ENCODE data around the gene VPS54.
"Not testable (repeated sequence)": the region's sequence is repeated elsewhere in the genome, so short reads cannot be mapped to it uniquely, and the experiment has no call there.

VPS54 gene

DNA sequence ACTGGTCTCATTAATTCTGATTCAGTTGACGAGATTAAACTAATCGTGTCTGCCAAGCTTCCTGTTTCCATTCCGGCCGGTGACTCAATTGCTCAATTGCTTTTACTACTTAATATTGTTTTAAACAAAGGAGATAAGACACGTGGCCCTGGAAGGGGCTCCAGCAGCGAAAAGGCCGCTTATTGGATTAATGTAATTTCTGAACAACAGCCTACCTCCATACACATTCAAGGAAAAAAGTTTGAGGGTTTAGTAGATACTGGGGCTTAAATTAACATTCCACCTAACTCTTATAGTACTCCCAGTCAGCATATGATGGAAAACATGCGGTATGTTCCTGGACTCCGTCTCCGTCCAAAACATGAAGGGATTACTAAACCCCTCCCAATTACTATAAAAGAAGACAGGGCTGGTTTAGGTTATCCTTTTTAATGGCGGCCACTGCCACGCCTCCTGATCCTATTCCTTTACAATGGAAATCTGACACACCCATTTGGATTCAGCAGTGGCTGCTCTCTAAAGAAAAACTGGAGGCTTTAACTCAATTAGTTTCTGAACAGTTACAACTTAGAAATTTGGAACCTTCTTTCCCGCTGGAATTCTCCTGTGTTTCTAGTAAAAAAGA, 27.1 kb downstream of the VPS54 start:
- Mint-ChIP-seq H3K4me1 (no peaks in the 10 kb centered on the region), H3K4me3 (no peak overlapping the region), H3K27me3 (ENCODE audit: low read depth) (peaks cover 4% of the 10 kb centered on the region), H3K36me3 (ENCODE audit: low read depth) (peaks cover 80% of the 10 kb centered on the region), H3K9me3 (peaks cover 52% of the 10 kb centered on the region), H3K27ac (no peak overlapping the region)
- TF ChIP-seq, protein P1, sequence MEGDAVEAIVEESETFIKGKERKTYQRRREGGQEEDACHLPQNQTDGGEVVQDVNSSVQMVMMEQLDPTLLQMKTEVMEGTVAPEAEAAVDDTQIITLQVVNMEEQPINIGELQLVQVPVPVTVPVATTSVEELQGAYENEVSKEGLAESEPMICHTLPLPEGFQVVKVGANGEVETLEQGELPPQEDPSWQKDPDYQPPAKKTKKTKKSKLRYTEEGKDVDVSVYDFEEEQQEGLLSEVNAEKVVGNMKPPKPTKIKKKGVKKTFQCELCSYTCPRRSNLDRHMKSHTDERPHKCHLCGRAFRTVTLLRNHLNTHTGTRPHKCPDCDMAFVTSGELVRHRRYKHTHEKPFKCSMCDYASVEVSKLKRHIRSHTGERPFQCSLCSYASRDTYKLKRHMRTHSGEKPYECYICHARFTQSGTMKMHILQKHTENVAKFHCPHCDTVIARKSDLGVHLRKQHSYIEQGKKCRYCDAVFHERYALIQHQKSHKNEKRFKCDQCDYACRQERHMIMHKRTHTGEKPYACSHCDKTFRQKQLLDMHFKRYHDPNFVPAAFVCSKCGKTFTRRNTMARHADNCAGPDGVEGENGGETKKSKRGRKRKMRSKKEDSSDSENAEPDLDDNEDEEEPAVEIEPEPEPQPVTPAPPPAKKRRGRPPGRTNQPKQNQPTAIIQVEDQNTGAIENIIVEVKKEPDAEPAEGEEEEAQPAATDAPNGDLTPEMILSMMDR (IDR thresholded peaks at IDR 0.05; ENCODE audit: unreplicated experiment in 3 of 3) = no peak

DNA sequence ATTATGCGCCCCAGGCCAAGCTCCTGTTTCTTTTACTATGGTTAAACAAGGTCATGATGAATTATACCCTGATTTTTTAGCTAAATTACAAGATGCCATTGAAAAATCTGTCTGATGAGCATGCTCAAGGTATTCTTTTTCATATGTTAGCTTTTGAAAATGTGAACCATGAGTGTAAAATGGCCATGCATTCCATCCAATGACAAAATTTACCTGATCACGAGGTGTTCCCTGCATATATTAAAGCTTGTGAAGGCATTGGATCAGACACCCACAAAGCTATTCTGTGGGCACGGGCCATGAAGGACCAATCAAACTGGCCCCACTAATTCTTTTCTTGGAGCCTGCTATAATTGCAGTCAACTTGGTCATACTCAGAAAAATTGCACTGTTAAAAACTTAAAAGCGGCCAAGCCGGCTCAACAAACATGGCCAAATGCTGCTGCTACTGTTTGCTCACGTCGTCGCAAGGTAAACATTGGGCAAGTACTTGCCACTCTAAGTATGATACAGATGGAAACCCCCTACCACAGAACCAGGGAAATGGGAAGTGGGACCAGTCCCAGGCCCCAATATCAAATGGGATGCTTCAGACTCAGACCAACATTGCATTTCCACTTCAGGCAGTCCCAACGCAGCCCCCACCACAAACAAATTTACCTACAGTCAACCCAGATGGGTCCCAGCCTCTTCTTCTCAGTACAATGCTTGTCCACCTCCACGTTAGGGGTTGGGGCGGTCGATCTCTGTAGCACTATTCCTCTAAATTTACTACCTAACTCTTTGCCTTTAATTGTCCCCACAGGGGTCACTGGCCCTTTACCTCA, 27.8 kb downstream of the VPS54 start:
- Mint-ChIP-seq H3K36me3 (ENCODE audit: low read depth) (peaks cover 74% of the 10 kb centered on the region), H3K9me3 (peaks cover 47% of the 10 kb centered on the region)
- H3K27ac Mint-ChIP-seq; H3K4me3 Mint-ChIP-seq; H3K27me3 Mint-ChIP-seq (ENCODE audit: low read depth); H3K4me1 Mint-ChIP-seq: not testable (repeated sequence)

DNA sequence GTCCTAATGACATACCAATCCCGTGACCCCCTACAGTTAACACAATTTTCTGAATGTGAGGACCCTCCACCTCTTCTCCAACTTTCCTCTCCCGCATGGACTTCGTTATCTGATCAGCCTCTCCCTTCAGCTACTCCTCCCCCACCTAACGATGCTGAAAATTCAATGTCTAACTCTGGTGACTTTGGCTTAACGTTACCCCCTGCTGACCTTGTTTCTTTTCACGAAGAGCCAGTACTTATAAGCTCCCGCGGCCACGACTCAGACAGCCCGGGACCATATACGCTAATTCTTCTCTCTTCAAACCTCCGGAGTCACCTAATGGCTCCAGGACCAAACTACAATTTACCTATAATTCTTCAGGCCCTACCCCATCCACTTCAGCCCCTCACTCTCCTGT, 29.2 kb downstream of the VPS54 start:
- Mint-ChIP-seq H3K27me3 (ENCODE audit: low read depth) (peaks cover 4% of the 10 kb centered on the region), H3K27ac (no peak overlapping the region), H3K9me3 (peaks cover 39% of the 10 kb centered on the region), H3K4me1 (no peaks in the 10 kb centered on the region), H3K4me3 (no peak overlapping the region), H3K36me3 (ENCODE audit: low read depth) (peaks cover 61% of the 10 kb centered on the region)
- TF ChIP-seq, protein P1 (IDR thresholded peaks at IDR 0.05; ENCODE audit: unreplicated experiment in 3 of 3) = no peak

DNA sequence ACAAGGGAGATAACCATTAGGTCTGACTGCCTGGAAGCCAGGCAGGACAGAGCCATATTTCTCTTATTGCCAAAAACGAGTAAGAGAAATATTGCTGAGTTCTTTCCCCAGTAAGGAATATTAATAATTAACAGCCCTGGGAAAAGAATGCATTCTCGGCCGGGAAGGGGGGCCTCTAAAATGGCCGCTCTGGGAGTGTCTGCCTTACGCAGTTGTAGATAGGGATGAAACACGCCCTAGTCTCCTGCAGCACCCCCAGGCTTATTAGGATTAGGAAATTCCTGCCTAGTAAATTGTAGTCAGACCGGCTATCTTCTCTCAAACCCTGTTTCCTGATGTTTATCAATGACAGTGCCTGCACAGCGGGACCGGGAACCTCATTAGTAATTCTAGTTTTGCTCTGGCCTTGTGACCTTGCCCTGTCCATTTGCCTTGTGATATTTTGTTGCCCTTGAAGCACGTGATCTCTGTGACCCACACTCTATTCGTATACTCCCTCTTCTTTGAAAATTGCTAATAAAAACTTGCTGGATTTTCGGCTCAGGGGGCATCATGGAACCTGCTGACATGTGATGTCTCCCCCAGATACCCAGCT, 30.3 kb downstream of the VPS54 start:
- H3K4me1 Mint-ChIP-seq; H3K27me3 Mint-ChIP-seq (ENCODE audit: low read depth); H3K4me3 Mint-ChIP-seq; H3K27ac Mint-ChIP-seq: not testable (repeated sequence)
- Mint-ChIP-seq H3K9me3 (peaks cover 32% of the 10 kb centered on the region), H3K36me3 (ENCODE audit: low read depth) (peaks cover 59% of the 10 kb centered on the region)

DNA sequence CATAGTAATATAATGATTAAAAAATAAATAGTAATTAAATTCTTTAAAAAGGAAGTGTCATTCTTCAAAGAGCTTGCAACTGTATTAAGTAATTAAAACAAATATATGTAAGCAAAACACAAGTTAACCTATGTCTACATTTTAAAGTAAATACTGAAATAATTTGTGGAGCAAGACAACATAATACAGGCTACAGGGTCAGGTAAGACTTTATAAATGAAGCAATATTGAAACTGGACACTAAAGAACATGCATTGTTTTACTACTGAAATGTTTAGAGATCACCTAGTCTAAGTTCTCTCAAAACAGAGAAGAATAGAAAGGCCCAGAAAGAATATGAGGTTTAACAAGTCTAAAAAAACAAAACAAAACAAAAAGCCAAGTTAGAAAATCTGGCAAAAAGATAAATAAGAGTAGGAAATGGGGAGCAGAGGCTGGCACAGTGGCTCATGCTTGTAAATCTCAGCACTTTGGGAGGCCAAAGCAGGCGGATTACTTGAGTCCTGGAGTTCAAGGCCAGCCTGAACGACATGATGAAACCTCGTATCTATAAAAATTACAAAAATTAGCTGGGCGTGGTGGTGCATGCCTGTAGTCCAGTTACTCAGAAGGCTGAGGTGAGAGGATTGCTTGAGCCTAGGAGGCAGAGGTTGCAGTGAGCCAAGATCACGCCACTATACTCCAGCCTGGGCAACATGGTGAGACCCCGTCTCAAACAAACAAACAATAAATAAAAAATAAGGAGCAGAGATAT, 34.4 kb downstream of the VPS54 start:
- TF ChIP-seq, protein P1 (IDR thresholded peaks at IDR 0.05; ENCODE audit: unreplicated experiment in 3 of 3) = no peak
- Mint-ChIP-seq H3K4me1 (no peaks in the 10 kb centered on the region), H3K4me3 (no peak overlapping the region), H3K36me3 (ENCODE audit: low read depth) (peaks cover 57% of the 10 kb centered on the region), H3K9me3 (peaks cover 9% of the 10 kb centered on the region), H3K27me3 (ENCODE audit: low read depth) (peaks cover 4% of the 10 kb centered on the region), H3K27ac (no peak overlapping the region)

DNA sequence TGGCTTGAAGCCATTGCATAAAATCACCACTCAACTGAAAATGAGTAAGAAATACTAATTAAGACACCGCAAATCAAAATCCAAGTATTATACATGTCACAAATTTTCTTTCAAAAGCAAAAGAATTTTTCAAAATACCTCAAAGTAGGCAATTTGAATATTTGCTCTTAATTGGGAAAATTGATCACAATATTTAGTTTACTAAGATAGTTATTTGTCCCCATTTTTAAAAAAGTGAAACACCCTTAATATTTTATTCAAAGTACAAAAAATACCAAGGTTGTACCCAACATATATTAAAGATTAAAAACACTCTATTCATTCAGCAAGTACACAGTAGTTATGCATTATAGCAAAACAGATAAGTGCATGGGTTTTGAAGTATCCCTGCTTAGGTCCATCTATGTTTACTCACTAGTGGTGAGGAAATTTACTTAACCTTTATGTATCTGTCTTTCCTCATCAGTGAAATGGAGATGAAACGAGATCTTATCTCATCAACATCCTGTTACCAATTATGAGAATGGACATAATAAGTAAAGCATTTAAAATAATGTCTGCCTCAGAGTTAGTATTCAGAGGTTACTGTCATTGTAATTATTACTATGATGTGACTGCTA, 35.1 kb downstream of the VPS54 start:
- peaks cover 1% of the 10 kb centered on the region for H3K27me3 Mint-ChIP-seq (ENCODE audit: low read depth)
- peaks cover 57% of the 10 kb centered on the region for H3K36me3 Mint-ChIP-seq (ENCODE audit: low read depth)
- TF ChIP-seq, protein P1 (IDR thresholded peaks at IDR 0.05; ENCODE audit: unreplicated experiment in 3 of 3) = no peak
- peaks cover 6% of the 10 kb centered on the region for H3K9me3 Mint-ChIP-seq
- H3K4me3 Mint-ChIP-seq = no peak overlapping the region
- H3K27ac Mint-ChIP-seq = no peak overlapping the region
- no peaks in the 10 kb centered on the region for H3K4me1 Mint-ChIP-seq

Data from nephron (organoid).